Gastroesophageal sphincter (tissue), 4 donors: ENCODE measurements around the gene KCNK2. TPM values are rescaled to one million over a fixed set of nuclear protein-coding genes. Genes with fewer than 3 reads are reported as not detected.

ENCODE experiments used
- ATAC-seq: fragments of 150-250 bp; one replicate; pipeline ENCODE4 v1.9.1; 2016; ENCODE audit warnings: mild to moderate bottlenecking, moderate library complexity
- H3K27ac ChIP-seq, 4 donors: fragments of 200-600 bp; sonication (generic) in 3 of 4; 1 replicate in 3 of 4; 2 replicates in 1 of 4; pipeline ENCODE4 v1.5.1; 2016 to 2019
- H3K27me3 ChIP-seq: fragments of 200-600 bp; sonication (generic); one replicate; pipeline ENCODE4 v1.5.1; 2019
- H3K36me3 ChIP-seq, 2 donors: fragments of 200-600 bp; sonication (generic); one replicate each; pipeline ENCODE4 v1.5.1; 2019; ENCODE audit warnings: control low read depth in 1 of 2
- H3K4me1 ChIP-seq, 3 donors: fragments of 200-600 bp; sonication (generic); 1 replicate in 2 of 3; 2 replicates in 1 of 3; pipeline ENCODE4 v1.5.1; 2016 to 2019; ENCODE audit warnings: control low read depth in 2 of 3
- H3K4me3 ChIP-seq, 2 donors: fragments of 200-600 bp; sonication (generic); one replicate each; pipeline ENCODE4 v1.5.1; 2019; ENCODE audit warnings: mild to moderate bottlenecking in 1 of 2, moderate library complexity in 1 of 2
- H3K9me3 ChIP-seq, 3 donors: fragments of 200-600 bp; sonication (generic); one replicate each; pipeline ENCODE4 v1.5.1; 2017 to 2019; ENCODE audit warnings: control low read depth in 2 of 3
- EP300 ChIP-seq: sonication (generic); formaldehyde crosslinking; IDR thresholded peaks from one replicate; pipeline ENCODE4 v1.6.1; 2017; ENCODE audit warnings: antibody characterized with exemption, mild to moderate bottlenecking
- POLR2A ChIP-seq, 2 donors: fragments of 450-650 bp; IDR thresholded peaks; one replicate each; pipeline ENCODE4 v1.6.1; 2017; ENCODE audit warnings: antibody characterized with exemption in 2 of 2, mild to moderate bottlenecking in 2 of 2, moderate library complexity in 1 of 2
- POLR2AphosphoS5 ChIP-seq: sonication (generic); formaldehyde crosslinking; IDR thresholded peaks from one replicate; pipeline ENCODE4 v1.6.1; 2017; ENCODE audit warnings: antibody characterized with exemption
- WGBS, 2 donors: methylation state at CpG; one replicate each; pipeline ENCODE4 v1.1.5; 2018; ENCODE audit warnings: low coverage in 1 of 2; 5-methylcytosine and 5-hydroxymethylcytosine counted together
- total RNA-seq, 4 donors: library from RNA; depleted of rRNA; stranded (reverse); fragments of >200 nt; gene quantifications; one replicate each; pipeline ENCODE4 v1.1.0, GENCODE V29; 2016
- TF ChIP-seq, protein P1 (sequence below), 4 experiments: fragments of 200-600 bp in 2 of 4; fragments of 450-650 bp in 2 of 4; sonication (generic) in 1 of 4; IDR thresholded peaks; one replicate each; pipeline ENCODE4 v1.5.1; 2017 to 2019; ENCODE audit warnings: antibody characterized with exemption in 4 of 4, mild to moderate bottlenecking in 2 of 4, moderate library complexity in 2 of 4

The KCNK2 gene
- total RNA-seq, 4 donors from 2014 or later: 1.1 to 3.7 (median 1.6) TPM

- no peaks in the 10 kb centered on the region for H3K36me3 ChIP-seq
- WGBS, 2 donors: 65 to 72% methylated on average over 5 of the region's 5 CpGs
- no peaks in the 10 kb centered on the region for H3K4me1 ChIP-seq
- no peak overlapping the region for H3K27ac ChIP-seq
- H3K27me3 ChIP-seq: no peaks in the 10 kb centered on the region
- no peak for ATAC-seq
- H3K9me3 ChIP-seq: no peaks in the 10 kb centered on the region
- no peak overlapping the region for H3K4me3 ChIP-seq
- TF ChIP-seq EP300 (no peak), POLR2AphosphoS5 (no peak), POLR2A (IDR thresholded peaks at IDR 0.05) (no peak)
- TF ChIP-seq, protein P1, sequence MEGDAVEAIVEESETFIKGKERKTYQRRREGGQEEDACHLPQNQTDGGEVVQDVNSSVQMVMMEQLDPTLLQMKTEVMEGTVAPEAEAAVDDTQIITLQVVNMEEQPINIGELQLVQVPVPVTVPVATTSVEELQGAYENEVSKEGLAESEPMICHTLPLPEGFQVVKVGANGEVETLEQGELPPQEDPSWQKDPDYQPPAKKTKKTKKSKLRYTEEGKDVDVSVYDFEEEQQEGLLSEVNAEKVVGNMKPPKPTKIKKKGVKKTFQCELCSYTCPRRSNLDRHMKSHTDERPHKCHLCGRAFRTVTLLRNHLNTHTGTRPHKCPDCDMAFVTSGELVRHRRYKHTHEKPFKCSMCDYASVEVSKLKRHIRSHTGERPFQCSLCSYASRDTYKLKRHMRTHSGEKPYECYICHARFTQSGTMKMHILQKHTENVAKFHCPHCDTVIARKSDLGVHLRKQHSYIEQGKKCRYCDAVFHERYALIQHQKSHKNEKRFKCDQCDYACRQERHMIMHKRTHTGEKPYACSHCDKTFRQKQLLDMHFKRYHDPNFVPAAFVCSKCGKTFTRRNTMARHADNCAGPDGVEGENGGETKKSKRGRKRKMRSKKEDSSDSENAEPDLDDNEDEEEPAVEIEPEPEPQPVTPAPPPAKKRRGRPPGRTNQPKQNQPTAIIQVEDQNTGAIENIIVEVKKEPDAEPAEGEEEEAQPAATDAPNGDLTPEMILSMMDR (IDR thresholded peaks at IDR 0.05): no peak
Observed at GRCh38 chr1:215273838-215274516, 191.4 kb downstream of the KCNK2 start.

GRCh38 chr1:215276582-215276981, 194.0 kb downstream of the KCNK2 start:
- H3K4me1 ChIP-seq: no peaks in the 10 kb centered on the region
- no peak overlapping the region for H3K27ac ChIP-seq
- no peak overlapping the region for H3K4me3 ChIP-seq
- H3K9me3 ChIP-seq: no peaks in the 10 kb centered on the region
- no peaks in the 10 kb centered on the region for H3K36me3 ChIP-seq
- no peak for ATAC-seq
- TF ChIP-seq, protein P1 (IDR thresholded peaks at IDR 0.05): no peak
- TF ChIP-seq POLR2A (IDR thresholded peaks at IDR 0.05): no peak
- TF ChIP-seq POLR2AphosphoS5: no peak
- TF ChIP-seq EP300: no peak
- WGBS, 2 donors: 21 to 22% methylated on average over 1 of the region's 1 CpG
- H3K27me3 ChIP-seq: no peaks in the 10 kb centered on the region

DNA sequence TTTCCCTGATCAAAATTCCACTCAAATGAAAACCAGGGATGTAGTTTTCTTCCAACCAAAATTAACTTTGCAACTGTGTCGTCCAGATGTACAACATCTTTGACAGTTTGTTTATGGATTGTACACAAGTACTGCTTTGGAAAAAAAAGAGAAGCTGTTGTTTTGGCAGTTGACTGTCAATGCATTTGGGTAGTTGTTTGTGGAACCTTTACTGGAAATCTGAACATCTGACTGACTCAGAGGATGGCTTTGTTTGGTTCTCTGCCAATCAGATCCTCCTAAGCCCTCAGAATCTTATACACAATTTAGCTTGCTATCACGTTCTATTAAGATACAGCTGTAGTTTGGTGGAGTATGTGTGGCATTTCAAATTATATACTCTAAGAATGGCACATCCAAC, 195.0 kb downstream of the KCNK2 start:
- no peaks in the 10 kb centered on the region for H3K36me3 ChIP-seq

DNA sequence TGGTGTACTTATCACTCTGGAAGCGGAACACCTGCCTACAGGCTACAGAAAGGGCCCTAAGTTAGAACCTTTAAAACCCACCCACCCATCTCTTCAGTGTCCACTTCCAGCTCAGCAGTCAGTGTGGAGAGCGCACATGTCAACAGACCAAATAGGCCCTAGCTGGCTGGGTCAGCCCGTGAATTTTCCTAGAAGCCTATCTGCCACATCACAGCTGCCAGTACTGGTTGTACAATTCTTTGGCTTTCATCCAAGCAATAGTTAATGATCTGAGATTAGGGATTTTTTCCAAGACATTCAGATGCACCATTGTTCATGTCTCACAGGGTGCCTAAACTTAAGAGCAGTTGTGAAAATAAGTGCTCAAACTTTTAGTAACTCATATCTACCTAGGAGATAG, 197.1 kb downstream of the KCNK2 start:
- 78% methylated on average over 2 of the region's 3 CpGs; no CpG with 5 or more reads in 1 of the 2 donors for WGBS, 2 donors
- no peak for ATAC-seq

More for the DNA sequence above, 195.0 kb downstream of the KCNK2 start:
- Histone ChIP-seq H3K9me3 (no peaks in the 10 kb centered on the region), H3K27ac (no peak overlapping the region), H3K4me3 (no peak overlapping the region), H3K4me1 (no peaks in the 10 kb centered on the region), H3K27me3 (no peaks in the 10 kb centered on the region)
- 0 to 12% methylated on average over 2 of the region's 2 CpGs for WGBS, 2 donors
- no peak for ATAC-seq
- TF ChIP-seq, protein P1 (IDR thresholded peaks at IDR 0.05): no peak
- TF ChIP-seq EP300 (no peak), POLR2A (IDR thresholded peaks at IDR 0.05) (no peak), POLR2AphosphoS5 (no peak)

More for the DNA sequence above, 197.1 kb downstream of the KCNK2 start:
- TF ChIP-seq POLR2AphosphoS5: no peak
- TF ChIP-seq EP300: no peak
- TF ChIP-seq POLR2A (IDR thresholded peaks at IDR 0.05): no peak
- TF ChIP-seq, protein P1 (IDR thresholded peaks at IDR 0.05): no peak
- H3K27ac ChIP-seq: no peak overlapping the region
- no peaks in the 10 kb centered on the region for H3K9me3 ChIP-seq
- no peaks in the 10 kb centered on the region for H3K27me3 ChIP-seq
- no peaks in the 10 kb centered on the region for H3K4me1 ChIP-seq
- H3K4me3 ChIP-seq: no peak overlapping the region
- H3K36me3 ChIP-seq: no peaks in the 10 kb centered on the region
